DOHH2 (cell line): Measurements from ENCODE around the gene MFAP4.

Source experiments
- H3F3A ChIP-seq: fragments of 200-600 bp; sonication (generic), shearing (Covaris generic); 2 replicates; pipeline ENCODE4 v1.6.0; 2016; ENCODE audit warnings: antibody characterized with exemption, mild to moderate bottlenecking; ENCODE audit not compliant: control insufficient read depth, insufficient read depth
- H3K27ac ChIP-seq: fragments of 200-600 bp; sonication (generic); 2 replicates; pipeline ENCODE4 v1.5.1; 2014; ENCODE audit warnings: low read depth, mild to moderate bottlenecking, low read length, moderate library complexity
- H3K27me3 ChIP-seq: fragments of 200-600 bp; sonication (generic); 2 replicates; pipeline ENCODE4 v1.6.1; 2014; ENCODE audit warnings: mild to moderate bottlenecking, low read length, mixed read lengths; ENCODE audit not compliant: control insufficient read depth
- H3K36me3 ChIP-seq: fragments of 200-600 bp; sonication (generic); 2 replicates; pipeline ENCODE4 v1.6.1; 2014; ENCODE audit warnings: mild to moderate bottlenecking, low read length, moderate library complexity, mixed read lengths; ENCODE audit not compliant: control insufficient read depth
- H3K4me1 ChIP-seq: fragments of 200-600 bp; sonication (generic); 2 replicates; pipeline ENCODE4 v1.6.1; 2014; ENCODE audit warnings: mild to moderate bottlenecking, low read length, mixed read lengths; ENCODE audit not compliant: control insufficient read depth
- H3K4me2 ChIP-seq: fragments of 200-600 bp; sonication (generic); 2 replicates; pipeline ENCODE4 v1.6.0; 2014; ENCODE audit warnings: mild to moderate bottlenecking, low read length, moderate library complexity
- H3K4me3 ChIP-seq: fragments of 200-600 bp; sonication (generic); 2 replicates; pipeline ENCODE4 v1.5.1; 2014; ENCODE audit warnings: mild to moderate bottlenecking, low read length, mixed read lengths
- H3K79me2 ChIP-seq: fragments of 200-600 bp; sonication (generic); 2 replicates; pipeline ENCODE4 v1.6.1; 2014; ENCODE audit warnings: mild to moderate bottlenecking, low read length, mixed read lengths; ENCODE audit not compliant: control insufficient read depth
- H3K9me2 ChIP-seq: fragments of 200-600 bp; sonication (generic); replicated peaks from 2 replicates; pipeline ENCODE4 v1.6.1; 2014; ENCODE audit warnings: mild to moderate bottlenecking, low read length, mixed read lengths; ENCODE audit not compliant: control insufficient read depth
- H3K9me3 ChIP-seq: fragments of 200-600 bp; sonication (generic); 2 replicates; pipeline ENCODE4 v1.6.1; 2014; ENCODE audit warnings: antibody characterized with exemption, low read length, mixed read lengths; ENCODE audit not compliant: control insufficient read depth, insufficient read depth
- H4K20me1 ChIP-seq: fragments of 200-600 bp; sonication (generic); 2 replicates; pipeline ENCODE4 v1.6.0; 2014; ENCODE audit warnings: low read depth, mild to moderate bottlenecking, antibody characterized with exemption, low read length, moderate library complexity; ENCODE audit not compliant: control insufficient read depth, insufficient read depth
- EZH2phosphoT487 ChIP-seq: fragments of 200-600 bp; sonication (generic); IDR thresholded peaks from 2 replicates; pipeline ENCODE4 v1.6.1; 2017; ENCODE audit warnings: borderline replicate concordance, mild to moderate bottlenecking, antibody characterized with exemption, low read length, moderate library complexity, mixed read lengths
- TF ChIP-seq, protein P1 (sequence below): fragments of 200-600 bp; sonication (generic); IDR thresholded peaks from one replicate; pipeline ENCODE4 v1.5.1; 2014; ENCODE audit warnings: antibody characterized with exemption, mild to moderate bottlenecking, low read depth, low read length; ENCODE audit not compliant: poor library complexity, severe bottlenecking

The MFAP4 gene

DNA sequence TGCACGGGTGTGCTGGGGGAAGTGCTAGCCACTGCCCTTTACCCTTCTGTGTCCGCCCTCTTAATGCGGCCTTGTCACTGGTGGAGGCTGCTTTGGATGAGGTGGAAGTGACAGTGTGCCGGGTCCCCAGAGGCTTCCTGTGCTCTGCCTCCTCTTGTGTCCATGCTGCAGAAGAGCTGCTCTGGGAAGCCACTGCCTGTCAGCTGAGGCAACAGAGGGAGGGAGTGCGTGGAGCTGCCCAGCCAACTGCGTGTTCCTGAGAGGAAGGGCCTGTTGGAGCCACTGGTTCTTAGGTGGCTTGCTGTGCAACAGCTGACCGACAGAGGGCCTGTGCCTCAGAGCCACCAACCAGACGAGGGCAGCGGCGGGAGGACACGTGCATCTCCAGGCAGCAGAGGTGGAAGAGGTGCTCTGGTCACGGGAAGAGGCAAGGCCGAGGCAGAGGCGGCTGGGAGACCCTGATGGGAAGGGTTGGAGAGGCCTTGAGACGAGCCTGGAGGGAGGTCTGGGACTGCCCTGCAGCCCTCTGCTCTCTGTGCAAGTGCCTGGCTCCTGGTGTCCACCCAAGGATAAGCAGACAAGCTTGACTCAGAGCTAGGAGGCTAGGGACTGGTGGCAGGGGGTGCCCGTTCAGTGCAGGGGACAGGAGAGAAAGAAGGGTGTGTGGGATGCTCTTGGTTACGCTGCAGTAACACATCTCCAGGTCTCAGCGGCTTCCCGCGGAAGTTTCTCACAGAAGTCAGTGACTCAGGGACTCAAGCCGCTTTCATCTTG lies 49.9 kb downstream of the MFAP4 start:
- Histone ChIP-seq H3K4me3 (no peak overlapping the region), H3K4me2 (no peak overlapping the region), H3K27ac (no peak overlapping the region), H3K79me2 (no peaks in the 10 kb centered on the region), H3K27me3 (peaks cover 9% of the 10 kb centered on the region; the same call in 1 of the 2 replicates), H3K9me3 (no peaks in the 10 kb centered on the region), H3K9me2 (no peaks in the 10 kb centered on the region), H3K4me1 (no peaks in the 10 kb centered on the region), H3F3A (no peaks in the 10 kb centered on the region), H4K20me1 (peaks cover 4% of the 10 kb centered on the region; the same call in 1 of the 2 replicates), H3K36me3 (no peaks in the 10 kb centered on the region)
- TF ChIP-seq, protein P1, sequence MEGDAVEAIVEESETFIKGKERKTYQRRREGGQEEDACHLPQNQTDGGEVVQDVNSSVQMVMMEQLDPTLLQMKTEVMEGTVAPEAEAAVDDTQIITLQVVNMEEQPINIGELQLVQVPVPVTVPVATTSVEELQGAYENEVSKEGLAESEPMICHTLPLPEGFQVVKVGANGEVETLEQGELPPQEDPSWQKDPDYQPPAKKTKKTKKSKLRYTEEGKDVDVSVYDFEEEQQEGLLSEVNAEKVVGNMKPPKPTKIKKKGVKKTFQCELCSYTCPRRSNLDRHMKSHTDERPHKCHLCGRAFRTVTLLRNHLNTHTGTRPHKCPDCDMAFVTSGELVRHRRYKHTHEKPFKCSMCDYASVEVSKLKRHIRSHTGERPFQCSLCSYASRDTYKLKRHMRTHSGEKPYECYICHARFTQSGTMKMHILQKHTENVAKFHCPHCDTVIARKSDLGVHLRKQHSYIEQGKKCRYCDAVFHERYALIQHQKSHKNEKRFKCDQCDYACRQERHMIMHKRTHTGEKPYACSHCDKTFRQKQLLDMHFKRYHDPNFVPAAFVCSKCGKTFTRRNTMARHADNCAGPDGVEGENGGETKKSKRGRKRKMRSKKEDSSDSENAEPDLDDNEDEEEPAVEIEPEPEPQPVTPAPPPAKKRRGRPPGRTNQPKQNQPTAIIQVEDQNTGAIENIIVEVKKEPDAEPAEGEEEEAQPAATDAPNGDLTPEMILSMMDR: no peak
- TF ChIP-seq EZH2phosphoT487: no peak

DNA sequence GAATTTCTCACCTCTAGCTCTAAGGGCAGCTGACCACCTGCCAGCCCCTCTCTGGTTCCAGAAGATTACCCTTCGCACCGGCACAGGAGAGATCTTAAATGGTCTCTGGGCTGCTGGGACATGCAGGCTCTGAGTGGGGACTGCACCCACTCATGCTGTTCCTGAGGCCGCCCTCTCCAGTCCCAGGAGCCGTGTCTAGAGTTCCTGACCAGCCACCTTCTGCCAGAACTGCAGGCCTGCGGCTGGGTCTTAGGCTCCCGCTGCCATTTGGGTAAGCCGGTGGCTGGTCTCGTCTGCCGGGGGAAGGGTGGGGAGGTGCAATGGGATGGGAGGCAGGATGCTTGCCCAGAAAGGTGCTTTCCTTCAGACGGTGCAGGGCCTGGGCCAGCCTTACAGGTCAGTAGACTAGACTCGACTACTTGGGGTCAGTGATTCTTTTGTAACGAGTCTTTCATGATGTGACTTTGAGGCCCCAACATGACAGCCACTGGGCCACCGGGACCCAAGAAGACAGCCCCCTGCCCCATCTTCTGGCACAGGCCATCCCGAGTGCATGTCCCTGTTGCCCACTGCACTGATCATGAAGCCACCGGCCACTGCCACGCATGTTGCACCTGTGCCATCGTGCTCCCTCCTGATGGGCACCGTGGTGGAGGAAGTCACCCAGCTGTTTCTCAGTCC lies 50.9 kb downstream of the MFAP4 start:
- no peaks in the 10 kb centered on the region for H3K79me2 ChIP-seq
- TF ChIP-seq, protein P1: no peak
- no peak for TF ChIP-seq EZH2phosphoT487
- H3K4me2 ChIP-seq: no peak overlapping the region
- H3K4me1 ChIP-seq: no peaks in the 10 kb centered on the region
- peaks cover 9% of the 10 kb centered on the region; the same call in 1 of the 2 replicates for H3K27me3 ChIP-seq
- no peaks in the 10 kb centered on the region for H3K9me2 ChIP-seq
- peaks cover 4% of the 10 kb centered on the region; the same call in 1 of the 2 replicates for H4K20me1 ChIP-seq
- H3K4me3 ChIP-seq: no peak overlapping the region
- H3K9me3 ChIP-seq: no peaks in the 10 kb centered on the region
- no peak overlapping the region for H3K27ac ChIP-seq
- H3K36me3 ChIP-seq: no peaks in the 10 kb centered on the region
- H3F3A ChIP-seq: no peaks in the 10 kb centered on the region

DNA sequence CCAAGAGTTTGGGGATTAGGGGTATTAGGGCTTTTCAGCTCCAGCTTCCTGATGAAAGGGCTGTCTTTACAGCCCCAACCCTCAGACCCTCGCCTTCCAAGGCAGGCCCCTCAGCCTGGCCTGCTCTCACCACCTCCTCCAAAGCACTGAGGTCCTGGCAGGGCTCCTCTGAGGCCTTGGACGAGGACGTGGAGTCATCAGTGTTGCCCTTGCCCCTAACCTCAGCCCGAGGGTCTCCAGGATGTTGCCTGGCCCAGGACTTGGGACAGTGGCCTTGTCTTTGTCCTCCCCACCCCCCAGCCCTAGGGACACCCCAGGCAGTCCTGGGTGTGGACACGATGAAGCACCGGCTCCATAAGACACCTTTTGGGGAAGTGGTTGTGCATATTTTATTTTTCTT lies 52.7 kb downstream of the MFAP4 start:
- H3K9me2 ChIP-seq: no peaks in the 10 kb centered on the region
- H3K79me2 ChIP-seq: no peaks in the 10 kb centered on the region
- peaks cover 4% of the 10 kb centered on the region; the same call in 1 of the 2 replicates for H4K20me1 ChIP-seq
- no peak overlapping the region for H3K4me3 ChIP-seq
- no peaks in the 10 kb centered on the region for H3K9me3 ChIP-seq
- H3K4me1 ChIP-seq: no peaks in the 10 kb centered on the region
- H3K36me3 ChIP-seq: no peaks in the 10 kb centered on the region
- no peak overlapping the region for H3K27ac ChIP-seq
- H3F3A ChIP-seq: no peaks in the 10 kb centered on the region
- TF ChIP-seq EZH2phosphoT487: no peak
- TF ChIP-seq, protein P1: no peak
- H3K4me2 ChIP-seq: no peak overlapping the region
- H3K27me3 ChIP-seq: peaks cover 9% of the 10 kb centered on the region; the same call in 1 of the 2 replicates
